Astrocyte of the spinal cord (primary cell): ENCODE data around the gene PLEKHM2.

Experiments
- DNase-seq: peaks from one replicate; pipeline ENCODE4 v3.0.0; 2011; ENCODE audit warnings: low read depth, low spot score
- H3K4me3 ChIP-seq: 2 replicates; pipeline ENCODE4 v1.5.1; 2011; ENCODE audit warnings: low read depth, mild to moderate bottlenecking, low read length, moderate library complexity
- in situ Hi-C: cut with HindIII; loops from 2 replicates; pipeline ENCODE4 v1.10.0; 2017; ENCODE audit warnings: low sequenced_read_pairs
- TF ChIP-seq, protein P1 (sequence below): IDR thresholded peaks from 2 replicates; pipeline ENCODE4 v1.5.1; 2012; ENCODE audit warnings: low read depth, mild to moderate bottlenecking, low read length, inconsistent platforms

The PLEKHM2 gene

DNA sequence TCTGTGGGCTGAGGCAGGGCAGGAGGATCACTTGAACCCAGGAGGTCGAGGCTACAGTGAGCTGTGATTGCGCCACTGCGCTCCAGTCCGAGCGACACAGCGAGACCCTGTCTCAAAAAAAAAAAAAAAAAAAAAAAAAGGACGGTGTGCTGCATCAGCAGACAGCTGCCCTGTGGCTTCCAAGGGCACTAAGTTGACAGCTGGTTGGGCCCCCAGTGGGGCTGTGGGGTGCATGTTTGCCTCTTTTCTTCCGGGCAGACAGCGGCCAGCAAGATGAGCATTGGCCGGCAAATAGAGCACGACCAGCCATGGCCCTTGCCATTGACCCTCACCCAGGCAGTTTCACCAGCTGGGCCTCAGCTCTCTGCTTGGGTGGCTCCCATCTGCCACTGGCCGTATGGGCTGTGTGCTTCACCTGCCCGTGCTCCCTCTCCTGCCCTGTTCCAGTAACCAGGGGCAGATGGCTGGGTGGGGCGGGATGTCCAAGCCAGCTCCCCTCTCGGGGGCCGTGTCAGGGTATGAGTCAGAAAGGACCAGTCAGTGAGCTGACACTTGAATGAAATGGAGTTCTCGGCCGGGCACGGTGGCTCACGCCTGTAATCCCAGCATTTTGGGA is 39.6 kb downstream of the PLEKHM2 start:
- in situ Hi-C loops: no loop called here

DNA sequence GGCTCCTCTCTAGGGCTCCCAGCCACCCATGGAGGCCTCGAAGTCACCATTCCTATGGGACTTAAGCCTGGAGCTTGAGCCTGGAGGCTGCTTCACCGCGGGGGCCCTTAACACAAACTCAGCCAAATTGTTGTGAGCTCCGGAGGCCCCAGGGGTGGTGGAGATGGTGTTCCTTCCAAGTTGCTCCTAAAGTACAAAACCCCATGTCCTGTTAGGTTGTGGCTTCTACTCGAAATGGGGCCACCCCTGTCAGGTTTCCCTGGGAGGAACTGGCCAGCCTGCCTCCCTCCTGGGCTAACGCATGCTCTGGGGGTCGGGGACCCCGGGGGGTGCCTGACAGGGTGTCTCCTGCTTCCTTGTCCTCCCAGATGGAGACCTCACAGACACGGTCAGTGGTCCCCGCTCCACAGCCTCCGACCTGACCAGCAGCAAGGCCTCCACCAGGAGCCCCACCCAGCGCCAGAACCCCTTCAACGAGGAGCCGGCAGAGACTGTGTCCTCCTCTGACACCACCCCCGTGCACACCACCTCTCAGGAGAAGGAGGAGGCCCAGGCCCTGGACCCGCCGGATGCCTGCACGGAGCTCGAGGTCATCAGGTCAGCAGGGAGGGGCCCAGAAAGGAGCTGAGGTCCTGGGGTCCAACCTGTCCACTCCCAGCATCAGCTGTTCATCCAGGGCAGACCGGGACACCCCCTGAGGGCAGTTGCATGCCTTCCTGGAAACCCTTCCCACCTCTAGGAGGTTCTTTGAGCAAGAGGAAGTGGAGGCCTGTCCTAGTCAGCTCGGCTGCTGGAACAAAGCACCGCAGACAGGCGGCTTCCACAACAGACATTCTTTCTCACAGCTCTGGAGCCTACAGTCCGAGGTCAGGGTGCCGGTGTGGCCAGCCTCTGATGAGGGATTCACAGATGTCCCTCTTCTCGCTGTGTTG is 41.1 kb downstream of the PLEKHM2 start:
- TF ChIP-seq, protein P1, sequence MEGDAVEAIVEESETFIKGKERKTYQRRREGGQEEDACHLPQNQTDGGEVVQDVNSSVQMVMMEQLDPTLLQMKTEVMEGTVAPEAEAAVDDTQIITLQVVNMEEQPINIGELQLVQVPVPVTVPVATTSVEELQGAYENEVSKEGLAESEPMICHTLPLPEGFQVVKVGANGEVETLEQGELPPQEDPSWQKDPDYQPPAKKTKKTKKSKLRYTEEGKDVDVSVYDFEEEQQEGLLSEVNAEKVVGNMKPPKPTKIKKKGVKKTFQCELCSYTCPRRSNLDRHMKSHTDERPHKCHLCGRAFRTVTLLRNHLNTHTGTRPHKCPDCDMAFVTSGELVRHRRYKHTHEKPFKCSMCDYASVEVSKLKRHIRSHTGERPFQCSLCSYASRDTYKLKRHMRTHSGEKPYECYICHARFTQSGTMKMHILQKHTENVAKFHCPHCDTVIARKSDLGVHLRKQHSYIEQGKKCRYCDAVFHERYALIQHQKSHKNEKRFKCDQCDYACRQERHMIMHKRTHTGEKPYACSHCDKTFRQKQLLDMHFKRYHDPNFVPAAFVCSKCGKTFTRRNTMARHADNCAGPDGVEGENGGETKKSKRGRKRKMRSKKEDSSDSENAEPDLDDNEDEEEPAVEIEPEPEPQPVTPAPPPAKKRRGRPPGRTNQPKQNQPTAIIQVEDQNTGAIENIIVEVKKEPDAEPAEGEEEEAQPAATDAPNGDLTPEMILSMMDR: no peak
- H3K4me3 ChIP-seq: no peak overlapping the region
- DNase-seq: no peak
- in situ Hi-C loops: no loop called here

More for the DNA sequence above, 39.6 kb downstream of the PLEKHM2 start:
- TF ChIP-seq, protein P1: no peak
- H3K4me3 ChIP-seq: no peak overlapping the region
- DNase-seq: no peak

DNA sequence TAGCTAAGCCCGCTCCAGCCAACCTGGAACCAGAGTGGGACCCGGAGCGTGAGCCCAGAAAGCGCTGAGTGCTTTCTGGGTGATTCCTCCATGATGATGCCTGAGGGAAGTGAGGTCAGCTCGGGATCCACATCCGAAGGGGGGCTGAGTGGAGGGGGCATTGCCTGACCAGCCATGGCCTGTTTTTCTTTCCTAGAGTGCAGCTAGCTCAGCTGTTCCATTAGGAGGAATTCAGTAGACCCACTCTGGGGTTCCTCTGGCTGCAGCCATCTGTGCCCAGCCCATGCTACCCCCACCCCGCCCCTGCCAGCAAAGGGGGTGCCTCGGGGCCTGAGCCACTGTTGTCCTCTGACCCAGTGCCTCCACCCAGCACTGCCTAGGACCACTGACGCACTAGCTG is 42.4 kb downstream of the PLEKHM2 start:
- no peak overlapping the region for H3K4me3 ChIP-seq
- in situ Hi-C loops: no loop called here
- TF ChIP-seq, protein P1: no peak
- DNase-seq: no peak

DNA sequence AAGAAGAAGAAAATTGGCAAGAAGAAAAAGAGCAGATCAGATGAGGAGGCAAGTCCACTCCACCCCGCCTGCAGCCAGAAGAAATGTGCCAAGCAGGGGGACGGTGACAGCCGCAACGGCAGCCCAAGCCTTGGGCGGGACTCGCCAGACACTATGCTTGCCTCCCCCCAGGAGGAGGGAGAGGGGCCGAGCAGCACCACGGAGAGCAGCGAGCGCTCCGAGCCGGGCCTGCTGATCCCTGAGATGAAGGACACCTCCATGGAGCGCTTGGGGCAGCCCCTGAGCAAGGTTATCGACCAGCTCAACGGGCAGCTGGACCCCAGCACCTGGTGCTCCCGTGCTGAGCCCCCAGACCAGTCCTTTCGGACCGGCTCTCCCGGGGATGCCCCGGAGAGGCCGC is 42.9 kb downstream of the PLEKHM2 start:
- in situ Hi-C loops: no loop called here
- no peak overlapping the region for H3K4me3 ChIP-seq
- TF ChIP-seq, protein P1: no peak

DNA sequence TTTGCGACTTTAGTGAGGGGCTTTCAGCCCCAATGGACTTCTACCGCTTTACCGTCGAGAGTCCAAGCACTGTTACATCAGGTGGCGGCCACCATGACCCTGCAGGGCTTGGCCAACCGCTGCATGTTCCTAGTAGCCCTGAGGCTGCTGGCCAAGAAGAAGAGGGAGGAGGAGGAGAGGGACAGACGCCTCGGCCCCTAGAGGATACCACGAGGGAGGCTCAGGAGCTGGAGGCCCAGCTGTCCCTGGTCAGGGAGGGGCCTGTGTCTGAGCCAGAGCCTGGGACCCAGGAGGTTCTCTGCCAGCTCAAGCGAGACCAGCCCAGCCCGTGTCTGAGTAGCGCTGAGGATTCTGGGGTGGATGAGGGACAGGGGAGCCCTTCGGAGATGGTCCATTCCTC is 43.3 kb downstream of the PLEKHM2 start:
- TF ChIP-seq, protein P1: no peak
- DNase-seq: no peak
- in situ Hi-C loops: no loop called here
- no peak overlapping the region for H3K4me3 ChIP-seq

More for the DNA sequence above, 42.9 kb downstream of the PLEKHM2 start:
- DNase-seq: no peak

DNA sequence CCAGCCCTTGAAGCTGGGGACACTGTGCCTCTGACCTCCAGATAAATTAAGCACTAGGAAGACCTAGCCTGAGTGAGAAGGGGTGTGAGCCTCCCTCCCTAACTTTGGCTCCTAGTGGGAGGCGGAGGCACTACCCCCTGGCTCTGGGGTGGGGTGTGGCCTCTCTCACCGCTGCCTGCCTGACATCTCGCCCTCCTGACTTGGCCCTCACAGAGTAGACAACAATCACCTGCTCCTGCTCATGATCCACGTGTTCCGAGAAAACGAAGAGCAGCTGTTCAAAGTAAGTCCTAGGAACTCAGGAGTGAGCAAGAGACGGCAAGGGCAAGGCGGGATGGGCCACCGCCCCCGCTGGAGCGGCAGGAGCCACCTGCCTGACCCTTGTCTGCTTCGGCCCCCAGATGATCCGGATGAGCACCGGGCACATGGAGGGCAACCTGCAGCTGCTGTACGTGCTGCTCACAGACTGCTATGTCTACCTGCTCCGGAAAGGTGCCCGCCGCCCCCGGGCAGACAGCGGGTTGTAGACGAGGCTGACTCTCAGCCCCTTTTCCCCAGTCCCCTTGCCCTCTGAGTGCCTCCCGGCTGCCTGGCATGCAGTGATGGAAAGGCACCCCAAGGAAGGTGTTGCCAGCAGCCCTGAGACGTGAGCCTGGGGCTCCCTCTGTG is 43.9 kb downstream of the PLEKHM2 start:
- no peak overlapping the region for H3K4me3 ChIP-seq
- no peak for DNase-seq
- TF ChIP-seq, protein P1: no peak
- in situ Hi-C loops: no loop called here
